ENCODE measurements around the gene RMRP.

- no peak for TF ChIP-seq CTCF (IDR thresholded peaks at IDR 0.05; ENCODE audit: low read depth, low read length)
- no peak for TF ChIP-seq EZH2phosphoT487 (IDR thresholded peaks at IDR 0.05; ENCODE audit: low read depth)
Measured at GRCh38 chr9:35615981-35616680, 41.7 kb downstream of the RMRP start.

Measured in OCI-LY3 (cell line).